ENCODE measurements around the gene CSTB. TPM values are rescaled to one million over a fixed set of nuclear protein-coding genes. Genes with fewer than 3 reads are reported as not detected.

The CSTB gene
- total RNA-seq, 1 experiment from 2014 or later, result 151 TPM

GRCh38 chr21:43783098-43783700 is 7.1 kb upstream of the CSTB start:
- no peaks in the 10 kb centered on the region for H3K27me3 ChIP-seq (ENCODE audit: low read length)
- ATAC-seq (no peak), DNase-seq (no peak)
- H3K9me3 ChIP-seq (ENCODE audit: low read length), result no peaks in the 10 kb centered on the region
- H3F3A ChIP-seq (ENCODE audit: low read length, unreplicated experiment), result peaks cover 7% of the 10 kb centered on the region
- peaks cover 59% of the 10 kb centered on the region for H3K4me1 ChIP-seq (ENCODE audit: insufficient read depth, low read length)
- TF ChIP-seq CTCF (conservative IDR thresholded peaks at IDR 0.05; ENCODE audit: low read depth, low read length) (no peak), EZH2 (IDR thresholded peaks at IDR 0.05; ENCODE audit: low read length, unreplicated experiment) (no peak), EZH2phosphoT487 (IDR thresholded peaks at IDR 0.05; ENCODE audit: borderline replicate concordance, low read length) (no peak)
- no peaks in the 10 kb centered on the region for H4K20me1 ChIP-seq (ENCODE audit: low read length)
- no peak overlapping the region for H3K4me3 ChIP-seq (ENCODE audit: low read length)
- CTCF ChIA-PET, result no interaction called here
- peak overlapping the region; percentile 34 for H3K4me2 ChIP-seq (ENCODE audit: low read length)
- H3K27ac ChIP-seq (ENCODE audit: low read length), result peak overlapping the region; percentile 100
- H3K9ac ChIP-seq (ENCODE audit: low read length), result peak overlapping the region; percentile 52
- H3K9me2 ChIP-seq (replicated peaks; ENCODE audit: low read length), result no peaks in the 10 kb centered on the region
- BruUV-seq (replicated peaks), result no TSS peak
- intact Hi-C loops (cut with micrococcal nuclease), result no loop called here
- H3K36me3 ChIP-seq (ENCODE audit: low read depth, low read length), result no peaks in the 10 kb centered on the region
- H2AFZ ChIP-seq (ENCODE audit: low read length), result no peak overlapping the region
- POLR2A ChIA-PET (ENCODE audit: unreplicated experiment), result no interaction called here
- peaks cover 27% of the 10 kb centered on the region for H3K79me2 ChIP-seq (ENCODE audit: low read length)

GRCh38 chr21:43782431-43783097 is 6.5 kb upstream of the CSTB start:
- ATAC-seq (peak; percentile 9; the same call in 1 of the 2 replicates), DNase-seq (peak; percentile 86)
- H3K36me3 ChIP-seq (ENCODE audit: low read depth, low read length), result no peaks in the 10 kb centered on the region
- H3K4me3 ChIP-seq (ENCODE audit: low read length), result no peak overlapping the region
- H3K27me3 ChIP-seq (ENCODE audit: low read length), result no peaks in the 10 kb centered on the region
- ChIA-PET CTCF (no interaction called here), POLR2A (ENCODE audit: unreplicated experiment) (no interaction called here)
- H3K4me1 ChIP-seq (ENCODE audit: insufficient read depth, low read length), result peaks cover 65% of the 10 kb centered on the region
- peaks cover 13% of the 10 kb centered on the region for H3F3A ChIP-seq (ENCODE audit: low read length, unreplicated experiment)
- no peaks in the 10 kb centered on the region for H4K20me1 ChIP-seq (ENCODE audit: low read length)
- BruUV-seq (replicated peaks), result no TSS peak
- H3K79me2 ChIP-seq (ENCODE audit: low read length), result peaks cover 33% of the 10 kb centered on the region
- H3K4me2 ChIP-seq (ENCODE audit: low read length), result peak overlapping the region; percentile 34
- intact Hi-C loops (cut with micrococcal nuclease), result no loop called here
- H3K27ac ChIP-seq (ENCODE audit: low read length), result peak overlapping the region; percentile 100
- H2AFZ ChIP-seq (ENCODE audit: low read length), result no peak overlapping the region
- peak overlapping the region; percentile 52 for H3K9ac ChIP-seq (ENCODE audit: low read length)
- H3K9me2 ChIP-seq (replicated peaks; ENCODE audit: low read length), result no peaks in the 10 kb centered on the region
- no peak for TF ChIP-seq EZH2 (IDR thresholded peaks at IDR 0.05; ENCODE audit: low read length, unreplicated experiment)
- TF ChIP-seq EZH2phosphoT487 (IDR thresholded peaks at IDR 0.05; ENCODE audit: borderline replicate concordance, low read length), result no peak
- no peak for TF ChIP-seq CTCF (conservative IDR thresholded peaks at IDR 0.05; ENCODE audit: low read depth, low read length)
- H3K9me3 ChIP-seq (ENCODE audit: low read length), result no peaks in the 10 kb centered on the region

- POLR2A ChIA-PET (ENCODE audit: unreplicated experiment), result no interaction called here
- TF ChIP-seq CTCF (conservative IDR thresholded peaks at IDR 0.05; ENCODE audit: low read depth, low read length) (no peak), EZH2phosphoT487 (IDR thresholded peaks at IDR 0.05; ENCODE audit: borderline replicate concordance, low read length) (no peak), EZH2 (IDR thresholded peaks at IDR 0.05; ENCODE audit: low read length, unreplicated experiment) (no peak)
- BruUV-seq (replicated peaks), result no TSS peak
- CTCF ChIA-PET, result no interaction called here
- Histone ChIP-seq H3K27me3 (ENCODE audit: low read length) (no peaks in the 10 kb centered on the region), H3K9ac (ENCODE audit: low read length) (peak overlapping the region; percentile 52; the same call in 1 of the 2 replicates), H3K4me3 (ENCODE audit: low read length) (no peak overlapping the region), H3K9me2 (replicated peaks; ENCODE audit: low read length) (no peaks in the 10 kb centered on the region), H3K9me3 (ENCODE audit: low read length) (no peaks in the 10 kb centered on the region), H4K20me1 (ENCODE audit: low read length) (no peaks in the 10 kb centered on the region), H3K36me3 (ENCODE audit: low read depth, low read length) (no peaks in the 10 kb centered on the region), H3K79me2 (ENCODE audit: low read length) (peaks cover 37% of the 10 kb centered on the region), H3K4me1 (ENCODE audit: insufficient read depth, low read length) (peaks cover 68% of the 10 kb centered on the region), H3K27ac (ENCODE audit: low read length) (peak overlapping the region; percentile 100), H3K4me2 (ENCODE audit: low read length) (no peak overlapping the region), H2AFZ (ENCODE audit: low read length) (no peak overlapping the region), H3F3A (ENCODE audit: low read length, unreplicated experiment) (peaks cover 14% of the 10 kb centered on the region)
- ATAC-seq (no peak), DNase-seq (no peak)
- intact Hi-C loops (cut with micrococcal nuclease), result no loop called here
These were observed 5.7 kb upstream of the CSTB start for GRCh38 chr21:43781846-43782245.
